Dendritic cell treated with granulocyte-macrophage colony-stimulating factor and Interleukin-4, amounts not matched to agents 40 ng/mL and 50 ng/mL, for 4 days (primary cell): ENCODE measurements around the gene HAUS5.
"Not testable (repeated sequence)": the region's sequence is repeated elsewhere in the genome, so short reads cannot be mapped to it uniquely, and the experiment has no call there.

Experiments
- H3K27ac Mint-ChIP-seq: one replicate; pipeline ENCODE4 v1.8.0; 2022; ENCODE audit warnings: mild to moderate bottlenecking, mixed read lengths
- H3K27me3 Mint-ChIP-seq: one replicate; pipeline ENCODE4 v1.8.0; 2022; ENCODE audit warnings: mild to moderate bottlenecking, mixed read lengths
- H3K36me3 Mint-ChIP-seq: one replicate; pipeline ENCODE4 v1.8.0; 2022; ENCODE audit warnings: low read depth, mixed read lengths
- H3K4me1 Mint-ChIP-seq: one replicate; pipeline ENCODE4 v1.8.0; 2022; ENCODE audit warnings: low read depth, mixed read lengths
- H3K4me3 Mint-ChIP-seq: one replicate; pipeline ENCODE4 v1.8.0; 2022; ENCODE audit warnings: mild to moderate bottlenecking, moderate library complexity, mixed read lengths
- H3K9me3 Mint-ChIP-seq: one replicate; pipeline ENCODE4 v1.8.0; 2022; ENCODE audit warnings: mixed read lengths
- intact Hi-C: fragments of 100-400 bp; cut with micrococcal nuclease; formaldehyde crosslinking; loops from one replicate; pipeline ENCODE4 v1.15.0; 2022

Gene HAUS5

DNA sequence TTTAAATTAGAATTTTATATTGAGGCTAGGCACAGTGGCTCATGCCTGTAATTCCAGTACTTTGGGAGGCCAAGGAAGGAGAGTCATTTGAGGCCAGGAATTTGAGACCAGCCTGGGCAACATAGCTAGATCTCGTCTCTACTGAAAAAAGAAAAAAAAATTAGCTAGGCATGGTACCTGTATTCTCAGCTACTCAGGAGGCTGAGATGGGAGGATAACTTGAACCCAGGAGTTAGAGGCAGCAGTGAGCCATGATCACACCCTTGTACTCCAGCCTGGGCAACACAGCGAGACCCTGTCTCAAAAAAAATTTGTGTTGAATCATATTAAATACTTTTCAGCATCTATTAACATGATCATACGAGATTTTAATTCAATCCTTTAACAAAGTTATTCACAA is 21.7 kb upstream of the HAUS5 start:
- H3K36me3 Mint-ChIP-seq: no peaks in the 10 kb centered on the region
- no peaks in the 10 kb centered on the region for H3K9me3 Mint-ChIP-seq
- H3K27me3 Mint-ChIP-seq: peaks cover 11% of the 10 kb centered on the region
- no peak overlapping the region for H3K4me3 Mint-ChIP-seq
- no peaks in the 10 kb centered on the region for H3K4me1 Mint-ChIP-seq
- intact Hi-C loops: loop anchor here (5.0 kb wide), 1 partner anchor 239 kb away; no protein-coding TSS in a partner anchor
- no peak overlapping the region for H3K27ac Mint-ChIP-seq

DNA sequence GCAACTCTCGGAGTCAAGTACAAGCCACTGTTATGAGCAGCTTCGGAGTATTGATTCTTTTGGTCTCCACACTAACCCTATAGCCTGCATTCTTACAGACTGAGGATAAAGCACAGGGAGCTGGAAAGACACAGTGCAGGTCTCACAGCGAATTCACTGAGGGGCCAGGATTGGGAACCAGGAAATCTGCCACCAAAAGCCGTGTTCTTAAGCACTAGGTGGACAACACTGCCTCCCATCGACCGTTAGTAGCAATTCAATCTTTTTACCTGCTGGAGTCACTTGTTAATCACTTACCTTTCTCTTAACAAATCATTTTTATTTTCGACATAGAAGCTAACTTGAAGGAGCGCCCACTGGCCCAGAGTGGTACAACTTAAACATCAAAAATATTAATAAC is 20.3 kb upstream of the HAUS5 start:
- Mint-ChIP-seq H3K36me3 (no peaks in the 10 kb centered on the region), H3K4me1 (peaks cover 6% of the 10 kb centered on the region), H3K27me3 (peaks cover 9% of the 10 kb centered on the region), H3K4me3 (no peak overlapping the region), H3K9me3 (no peaks in the 10 kb centered on the region), H3K27ac (no peak overlapping the region)
- intact Hi-C loops: loop anchor here (1.0 to 5.0 kb wide), 2 partner anchors 82 to 240 kb away; no protein-coding TSS in a partner anchor

DNA sequence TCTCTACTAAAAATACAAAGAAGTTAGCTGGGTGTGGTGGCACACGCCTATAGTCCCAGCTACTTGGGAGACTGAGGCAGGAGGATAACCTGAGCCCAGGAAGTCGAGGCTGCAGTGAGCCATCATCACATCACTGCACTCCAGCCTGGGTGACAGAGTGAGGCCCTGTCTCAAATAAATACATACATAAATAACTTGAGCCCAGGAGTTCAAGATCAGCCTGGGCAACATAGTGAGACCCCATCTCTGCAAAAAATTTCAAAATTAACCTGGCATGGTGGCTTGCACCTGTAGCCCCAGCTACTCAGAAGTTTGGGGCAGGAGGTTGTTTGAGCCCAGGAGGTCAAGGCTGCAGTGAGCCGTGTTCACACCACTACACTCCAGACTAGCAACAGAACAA is 17.5 kb upstream of the HAUS5 start:
- H3K4me3 Mint-ChIP-seq, intact Hi-C loops, H3K36me3 Mint-ChIP-seq, H3K4me1 Mint-ChIP-seq, H3K9me3 Mint-ChIP-seq, H3K27ac Mint-ChIP-seq: not testable (repeated sequence)
- H3K27me3 Mint-ChIP-seq: peaks cover 21% of the 10 kb centered on the region

DNA sequence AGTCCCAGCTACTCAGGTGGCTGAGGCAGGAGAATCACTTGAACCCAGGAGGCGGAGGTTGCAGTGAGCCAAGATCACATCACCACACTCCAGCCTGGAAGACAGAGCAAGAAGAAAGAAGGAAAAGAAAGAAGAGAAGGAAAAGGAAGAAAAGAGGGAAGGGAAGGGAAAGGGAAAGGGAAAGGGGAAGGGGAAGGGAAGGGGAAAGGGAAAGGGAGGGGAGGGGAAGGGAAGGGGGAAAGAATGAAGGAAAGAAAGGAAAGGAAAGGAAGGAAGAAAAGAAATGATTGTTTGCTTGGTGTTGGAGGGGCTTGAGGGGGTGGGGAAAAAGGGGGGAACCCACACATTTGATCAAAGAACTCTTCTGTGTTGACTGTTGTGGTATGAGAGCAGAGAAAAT is 16.6 kb upstream of the HAUS5 start:
- Mint-ChIP-seq H3K27ac (no peak overlapping the region), H3K27me3 (peaks cover 25% of the 10 kb centered on the region), H3K36me3 (no peaks in the 10 kb centered on the region), H3K4me1 (peaks cover 6% of the 10 kb centered on the region), H3K9me3 (no peaks in the 10 kb centered on the region), H3K4me3 (no peak overlapping the region)
- intact Hi-C loops: no loop called here

DNA sequence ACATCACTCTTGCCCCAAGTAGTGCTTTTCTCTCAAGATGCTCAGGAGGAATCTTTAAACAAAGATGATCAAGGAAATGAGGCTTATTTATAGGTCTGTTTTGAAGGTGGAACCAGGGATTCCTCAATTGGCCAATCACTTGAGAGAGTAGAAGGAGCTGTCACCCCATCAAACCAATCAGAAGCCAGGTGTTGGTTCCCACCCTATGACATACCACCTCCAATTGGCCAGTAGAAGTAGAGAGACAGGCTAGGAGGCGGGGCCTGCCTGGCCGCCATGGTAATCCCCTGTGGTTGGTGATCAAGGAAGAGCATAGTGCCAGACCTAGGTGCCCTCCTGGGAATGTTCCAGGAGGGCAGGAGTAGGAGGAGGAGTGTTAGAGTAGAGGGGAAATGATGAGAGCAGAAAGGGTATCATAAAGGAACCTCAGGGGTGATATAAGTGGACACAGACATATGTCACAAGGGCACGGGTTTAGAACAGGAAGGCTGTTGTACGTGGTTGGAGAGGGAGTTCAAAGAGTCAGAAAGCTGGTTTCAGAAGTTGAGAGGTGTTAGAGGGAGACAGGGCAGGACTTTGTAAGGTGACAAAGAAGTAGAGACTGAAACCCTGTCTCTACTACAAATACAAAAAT is 16.1 kb upstream of the HAUS5 start:
- Mint-ChIP-seq H3K4me1 (peaks cover 6% of the 10 kb centered on the region), H3K27me3 (peaks cover 25% of the 10 kb centered on the region), H3K4me3 (no peak overlapping the region), H3K9me3 (no peaks in the 10 kb centered on the region), H3K27ac (no peak overlapping the region), H3K36me3 (no peaks in the 10 kb centered on the region)
- intact Hi-C loops: no loop called here

DNA sequence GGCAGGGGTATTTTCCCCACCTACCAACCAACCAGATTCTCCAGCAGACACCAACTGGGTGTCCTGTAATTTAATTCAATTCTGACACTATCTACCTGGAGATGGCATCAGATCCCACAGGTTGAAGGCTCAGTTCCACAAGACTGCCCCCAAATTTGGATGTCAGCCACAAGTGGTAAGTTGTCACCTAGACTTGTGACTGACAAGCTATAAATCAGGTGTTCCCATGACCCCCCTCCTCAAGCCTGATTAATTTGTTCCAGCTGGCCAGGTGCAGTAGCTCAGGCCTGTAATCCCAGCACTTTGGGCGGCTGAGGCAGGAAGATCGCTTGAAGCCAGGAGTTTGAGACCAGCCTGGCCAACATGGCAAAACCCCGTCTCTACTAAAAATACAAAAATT is 10.6 kb upstream of the HAUS5 start:
- Mint-ChIP-seq H3K27me3 (peaks cover 18% of the 10 kb centered on the region), H3K4me1 (no peaks in the 10 kb centered on the region), H3K4me3 (no peak overlapping the region), H3K36me3 (no peaks in the 10 kb centered on the region), H3K9me3 (no peaks in the 10 kb centered on the region), H3K27ac (no peak overlapping the region)
- intact Hi-C loops: no loop called here

DNA sequence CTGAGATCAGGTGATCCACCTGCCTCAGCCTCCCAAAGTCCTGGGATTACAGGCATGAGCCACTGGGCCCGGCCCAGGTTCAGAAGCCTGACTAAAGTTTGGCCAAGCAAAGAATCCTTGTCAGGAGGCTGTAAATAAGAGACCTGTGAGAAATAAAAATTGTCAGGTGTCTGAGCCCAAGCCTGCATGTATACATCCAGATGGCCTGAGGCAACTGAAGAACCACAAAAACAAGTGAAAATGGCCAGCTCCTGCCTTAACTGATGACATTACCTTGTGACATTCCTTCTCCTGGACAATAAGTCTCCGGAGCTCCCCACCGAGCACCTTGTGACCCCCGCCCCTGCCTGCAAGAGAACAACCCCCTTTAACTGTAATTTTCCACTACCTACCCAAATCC is 8.1 kb upstream of the HAUS5 start:
- H3K4me1 Mint-ChIP-seq, H3K27ac Mint-ChIP-seq, H3K36me3 Mint-ChIP-seq, H3K4me3 Mint-ChIP-seq, intact Hi-C loops: not testable (repeated sequence)
- Mint-ChIP-seq H3K9me3 (peaks cover 12% of the 10 kb centered on the region), H3K27me3 (peaks cover 16% of the 10 kb centered on the region)

DNA sequence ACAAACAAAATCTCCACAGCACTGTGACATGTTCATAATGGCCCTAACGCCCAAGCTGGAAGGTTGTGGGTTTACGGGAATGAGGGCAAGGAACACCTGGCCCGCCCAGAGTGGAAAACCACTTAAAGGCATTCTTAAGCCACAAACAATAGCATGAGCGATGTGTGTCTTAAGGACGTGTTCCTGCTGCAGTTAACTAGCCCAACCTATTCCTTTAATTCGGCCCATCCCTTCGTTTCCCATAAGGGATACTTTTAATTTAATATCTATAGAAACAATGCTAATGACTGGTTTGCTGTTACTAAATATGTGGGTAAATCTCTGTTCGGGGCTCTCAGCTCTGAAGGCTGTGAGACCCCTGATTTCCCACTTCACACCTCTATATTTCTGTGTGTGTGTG is 5.4 kb upstream of the HAUS5 start:
- intact Hi-C loops, H3K27ac Mint-ChIP-seq, H3K27me3 Mint-ChIP-seq: not testable (repeated sequence)

DNA sequence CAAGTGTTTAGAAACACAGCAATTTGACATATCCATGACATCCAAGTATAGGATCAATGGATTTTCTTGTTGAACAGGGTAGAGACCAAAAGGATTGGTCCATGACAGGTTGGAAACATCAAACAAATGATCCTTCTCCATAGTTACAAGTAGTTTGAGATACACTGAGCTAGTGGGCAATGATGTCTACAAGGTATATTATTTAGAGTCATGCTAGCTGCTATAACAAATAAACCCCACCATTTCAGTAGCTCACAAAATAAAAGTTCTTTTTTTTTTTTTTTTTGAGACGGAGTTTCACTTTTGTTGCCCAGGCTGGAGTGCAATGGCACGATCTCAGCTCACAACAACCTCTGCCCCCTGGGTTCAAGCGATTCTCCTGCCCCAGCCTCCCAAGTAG is 4.9 kb upstream of the HAUS5 start:
- H3K4me3 Mint-ChIP-seq: no peak overlapping the region
- intact Hi-C loops: no loop called here
- peaks cover 4% of the 10 kb centered on the region for H3K27me3 Mint-ChIP-seq
- peaks cover 7% of the 10 kb centered on the region for H3K36me3 Mint-ChIP-seq
- peaks cover 12% of the 10 kb centered on the region for H3K9me3 Mint-ChIP-seq
- no peak overlapping the region for H3K27ac Mint-ChIP-seq
- H3K4me1 Mint-ChIP-seq: peaks cover 29% of the 10 kb centered on the region

More for the DNA sequence above, 5.4 kb upstream of the HAUS5 start:
- peaks cover 24% of the 10 kb centered on the region for H3K4me1 Mint-ChIP-seq
- not testable (repeated sequence) for H3K4me3 Mint-ChIP-seq, H3K36me3 Mint-ChIP-seq
- peaks cover 12% of the 10 kb centered on the region for H3K9me3 Mint-ChIP-seq

DNA sequence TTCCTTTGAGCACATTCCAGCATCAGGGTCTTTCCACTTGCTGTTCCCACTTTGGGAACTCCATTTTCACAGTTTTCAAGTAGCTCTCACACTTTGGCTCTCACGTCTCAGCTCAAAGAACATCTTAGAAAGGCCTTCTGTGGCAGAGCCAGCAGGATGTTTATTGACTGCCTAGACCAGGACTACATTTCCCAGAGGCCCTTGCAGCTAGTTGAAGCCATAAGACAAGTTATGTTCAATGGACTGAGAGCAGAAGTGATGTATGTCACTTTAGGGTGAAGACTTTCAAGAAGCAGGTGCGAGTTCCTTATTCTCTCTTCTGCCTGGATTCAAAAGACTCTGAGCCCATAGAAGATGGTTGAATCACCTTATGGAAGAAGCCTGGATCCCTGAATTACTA is 4.3 kb upstream of the HAUS5 start:
- Mint-ChIP-seq H3K36me3 (peaks cover 7% of the 10 kb centered on the region), H3K4me3 (no peak overlapping the region), H3K27me3 (peaks cover 4% of the 10 kb centered on the region), H3K27ac (peak overlapping the region; percentile 87), H3K4me1 (peaks cover 35% of the 10 kb centered on the region), H3K9me3 (peaks cover 12% of the 10 kb centered on the region)
- intact Hi-C loops: no loop called here

DNA sequence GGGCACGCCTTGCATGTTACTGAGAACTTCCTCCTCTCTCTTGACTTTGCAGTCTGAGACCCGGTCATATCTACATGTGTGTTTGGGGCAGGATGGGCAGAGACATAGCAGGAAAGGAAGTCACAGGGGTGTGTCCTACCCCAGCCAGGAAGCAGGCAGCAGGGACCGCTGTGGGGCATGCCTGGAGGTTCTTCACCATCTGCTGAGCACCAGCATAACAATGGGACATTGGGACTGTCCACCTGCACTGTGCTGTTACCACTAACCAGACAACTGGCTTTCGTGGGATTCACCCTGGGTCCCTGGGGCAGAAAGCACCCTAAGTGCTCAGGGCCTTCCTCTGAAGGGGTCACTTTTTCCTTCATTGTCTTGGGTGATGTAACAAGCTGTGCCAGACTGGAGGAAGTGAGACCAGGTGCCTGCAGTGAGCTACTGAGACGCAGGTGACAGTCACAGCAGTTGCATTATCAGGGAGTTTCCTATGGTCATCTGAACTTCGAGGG is 2.6 kb upstream of the HAUS5 start:
- H3K4me3 Mint-ChIP-seq: no peak overlapping the region
- peaks cover 10% of the 10 kb centered on the region for H3K36me3 Mint-ChIP-seq
- peaks cover 35% of the 10 kb centered on the region for H3K4me1 Mint-ChIP-seq
- H3K27me3 Mint-ChIP-seq: peaks cover 4% of the 10 kb centered on the region
- peak overlapping the region; percentile 87 for H3K27ac Mint-ChIP-seq
- intact Hi-C loops: no loop called here
- H3K9me3 Mint-ChIP-seq: peaks cover 12% of the 10 kb centered on the region

DNA sequence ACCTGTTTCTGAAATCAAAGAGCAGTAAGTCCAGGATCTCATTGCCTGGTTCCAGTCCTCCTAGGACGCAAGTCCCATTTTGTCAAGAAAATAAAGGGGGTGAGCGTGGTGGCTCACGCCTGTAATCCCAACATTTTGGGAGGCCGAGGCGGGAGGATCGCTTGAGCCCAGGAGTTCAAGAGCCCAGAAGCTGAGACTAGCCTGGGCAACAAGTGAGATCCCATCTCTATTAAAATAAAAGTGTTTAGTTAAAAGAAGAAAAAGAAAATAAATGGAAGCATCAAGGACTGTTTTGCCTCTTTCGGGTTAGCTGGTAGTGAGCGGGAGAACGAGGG is 344 bp upstream of the HAUS5 start:
- intact Hi-C loops: loop anchor here (2.0 kb wide), 1 partner anchor 17 kb away; the partner anchor contains the start of gene RBM42
- H3K4me3 Mint-ChIP-seq: peak overlapping the region; percentile 80
- H3K27ac Mint-ChIP-seq: peak overlapping the region; percentile 87
- peaks cover 12% of the 10 kb centered on the region for H3K9me3 Mint-ChIP-seq
- H3K4me1 Mint-ChIP-seq: peaks cover 35% of the 10 kb centered on the region
- H3K36me3 Mint-ChIP-seq: peaks cover 29% of the 10 kb centered on the region
- H3K27me3 Mint-ChIP-seq: peaks cover 4% of the 10 kb centered on the region

DNA sequence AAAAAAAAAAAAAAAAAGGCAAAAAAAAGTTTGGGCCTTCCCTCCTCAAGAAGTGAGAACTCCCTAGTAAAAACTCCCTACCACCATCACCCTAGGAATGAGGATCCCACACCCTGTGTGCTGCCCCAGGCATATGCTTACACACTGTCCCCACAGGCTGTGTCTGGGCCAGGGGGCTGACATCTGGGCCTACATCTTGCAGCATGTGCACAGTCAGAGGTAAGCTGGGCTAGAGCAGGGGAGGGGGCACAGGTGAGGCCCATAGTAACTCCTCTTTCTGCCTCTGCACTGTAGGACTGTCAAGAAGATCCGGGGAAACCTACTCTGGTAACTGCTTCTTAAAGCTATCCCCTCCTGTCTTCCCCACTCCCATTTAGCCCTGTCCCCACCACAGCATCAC is 1.0 kb downstream of the HAUS5 start:
- H3K27me3 Mint-ChIP-seq: peaks cover 2% of the 10 kb centered on the region
- H3K9me3 Mint-ChIP-seq: peaks cover 5% of the 10 kb centered on the region
- intact Hi-C loops: loop anchor here (2.0 kb wide), 1 partner anchor 15 kb away; the partner anchor contains the start of gene RBM42
- H3K36me3 Mint-ChIP-seq: peaks cover 38% of the 10 kb centered on the region
- H3K4me1 Mint-ChIP-seq: peaks cover 31% of the 10 kb centered on the region
- peak overlapping the region; percentile 80 for H3K4me3 Mint-ChIP-seq
- peak overlapping the region; percentile 87 for H3K27ac Mint-ChIP-seq

DNA sequence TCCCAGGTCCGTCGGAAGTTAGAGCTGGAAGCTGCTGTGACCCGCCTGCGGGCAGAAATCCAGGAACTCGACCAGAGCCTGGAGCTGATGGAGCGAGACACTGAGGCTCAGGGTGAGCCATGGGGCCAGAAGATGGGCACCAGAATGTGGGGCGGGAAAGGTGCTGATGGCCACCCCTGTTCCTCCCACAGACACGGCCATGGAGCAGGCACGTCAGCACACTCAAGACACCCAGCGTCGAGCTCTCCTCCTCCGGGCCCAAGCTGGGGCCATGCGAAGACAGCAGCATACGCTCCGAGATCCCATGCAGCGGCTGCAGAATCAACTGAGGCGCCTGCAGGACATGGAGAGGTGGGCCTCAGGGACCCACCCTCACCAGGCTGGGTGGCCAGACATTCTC is 2.5 kb downstream of the HAUS5 start:
- Mint-ChIP-seq H3K27ac (no peak overlapping the region), H3K27me3 (no peaks in the 10 kb centered on the region), H3K4me1 (peaks cover 20% of the 10 kb centered on the region), H3K9me3 (no peaks in the 10 kb centered on the region), H3K36me3 (peaks cover 50% of the 10 kb centered on the region), H3K4me3 (no peak overlapping the region)
- intact Hi-C loops: no loop called here

DNA sequence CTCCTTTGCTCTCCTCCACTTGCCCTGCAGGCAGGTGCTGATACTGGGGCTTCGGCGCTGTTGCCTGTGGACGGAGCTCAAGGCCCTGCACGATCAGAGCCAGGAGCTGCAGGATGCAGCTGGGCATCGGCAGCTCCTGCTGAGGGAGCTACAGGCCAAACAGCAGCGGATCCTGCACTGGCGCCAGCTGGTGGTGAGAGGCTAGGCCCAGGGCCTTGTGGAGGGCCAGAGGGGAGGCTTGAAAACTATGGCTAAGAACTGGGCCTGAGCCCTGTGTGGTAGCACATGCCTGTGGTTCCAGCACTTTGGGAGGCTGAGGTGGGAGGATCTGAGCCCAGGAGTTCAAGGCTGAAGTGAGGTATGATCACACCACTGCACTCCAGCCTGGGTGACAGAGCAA is 6.3 kb downstream of the HAUS5 start:
- H3K27ac Mint-ChIP-seq: no peak overlapping the region
- H3K4me1 Mint-ChIP-seq: no peaks in the 10 kb centered on the region
- no peak overlapping the region for H3K4me3 Mint-ChIP-seq
- H3K9me3 Mint-ChIP-seq: no peaks in the 10 kb centered on the region
- no peaks in the 10 kb centered on the region for H3K27me3 Mint-ChIP-seq
- peaks cover 76% of the 10 kb centered on the region for H3K36me3 Mint-ChIP-seq
- intact Hi-C loops: no loop called here
